PC-3 (cell line): ENCODE results near the gene TCAP. TPM values are rescaled to one million over a fixed set of nuclear protein-coding genes. Genes with fewer than 3 reads are reported as not detected.

Experiments used
- ATAC-seq: fragments of 200-7000 bp; cut with Tn5 transposase; 2 replicates; pipeline ENCODE4 v1.9.1; 2020; ENCODE audit warnings: mild to moderate bottlenecking, moderate library complexity
- BruUV-seq: library from RNA; stranded (reverse); fragments of 400-500 nt; replicated peaks from 2 replicates; lab custom pipeline; 2021; lab: Mats Ljungman, UMichigan
- CTCF ChIA-PET: fragments of 300-600 bp; sonication (Branson Sonifier 250); formaldehyde crosslinking; loops from one replicate; lab custom pipeline; 2022; ENCODE audit warnings: antibody characterized with exemption; lab: Charles Lee
- POLR2A ChIA-PET: fragments of 300-600 bp; sonication (Branson Sonifier 250); formaldehyde crosslinking; loops from one replicate; lab custom pipeline; 2022; ENCODE audit warnings: antibody characterized with exemption; ENCODE audit not compliant: unreplicated experiment; lab: Charles Lee
- DNase-seq: peaks from one replicate; pipeline ENCODE4 v3.0.0-alpha.2; 2015
- H2AFZ ChIP-seq: fragments of 300-600 bp; sonication (generic); 2 replicates; pipeline ENCODE4 v1.6.0; 2016; ENCODE audit warnings: antibody characterized with exemption, low read length
- H3F3A ChIP-seq: fragments of 300-600 bp; sonication (generic); one replicate; pipeline ENCODE4 v1.6.0; 2017; ENCODE audit warnings: antibody characterized with exemption, low read length, control low read depth, mild to moderate bottlenecking; ENCODE audit not compliant: unreplicated experiment
- H3K27ac ChIP-seq: fragments of 300-600 bp; sonication (generic); 2 replicates; pipeline ENCODE4 v1.5.1; 2016; ENCODE audit warnings: mild to moderate bottlenecking, low read length
- H3K27me3 ChIP-seq: fragments of 300-600 bp; sonication (generic); 2 replicates; pipeline ENCODE4 v1.6.1; 2016; ENCODE audit warnings: low read length, mixed read lengths
- H3K36me3 ChIP-seq: fragments of 300-600 bp; sonication (generic); 2 replicates; pipeline ENCODE4 v1.6.1; 2016; ENCODE audit warnings: low read depth, mixed run types, low read length, mixed read lengths
- H3K4me1 ChIP-seq: fragments of 300-600 bp; sonication (generic); 2 replicates; pipeline ENCODE4 v1.5.1; 2016; ENCODE audit warnings: low read length; ENCODE audit not compliant: insufficient read depth
- H3K4me2 ChIP-seq: fragments of 300-600 bp; sonication (generic); 2 replicates; pipeline ENCODE4 v1.6.0; 2016; ENCODE audit warnings: low read length
- H3K4me3 ChIP-seq: fragments of 300-600 bp; sonication (generic); 2 replicates; pipeline ENCODE4 v1.5.1; 2016; ENCODE audit warnings: mild to moderate bottlenecking, low read length, mixed read lengths
- H3K79me2 ChIP-seq: fragments of 300-600 bp; sonication (generic); 2 replicates; pipeline ENCODE4 v1.6.1; 2017; ENCODE audit warnings: low read length, mixed read lengths
- H3K9ac ChIP-seq: fragments of 300-600 bp; sonication (generic); 2 replicates; pipeline ENCODE4 v1.6.0; 2016; ENCODE audit warnings: mild to moderate bottlenecking, low read length
- H3K9me2 ChIP-seq: fragments of 300-600 bp; sonication (generic); replicated peaks from 2 replicates; pipeline ENCODE4 v1.6.1; 2016; ENCODE audit warnings: mixed run types, low read length, mixed read lengths
- H3K9me3 ChIP-seq: fragments of 300-600 bp; sonication (generic); 2 replicates; pipeline ENCODE4 v1.6.1; 2016; ENCODE audit warnings: low read length, mixed read lengths
- H4K20me1 ChIP-seq: fragments of 300-600 bp; sonication (generic); 2 replicates; pipeline ENCODE4 v1.6.1; 2016; ENCODE audit warnings: low read length, mixed read lengths
- CTCF ChIP-seq: fragments of 300-600 bp; sonication (generic); conservative IDR thresholded peaks from 2 replicates; pipeline ENCODE4 v1.5.1; 2017; ENCODE audit warnings: antibody characterized with exemption, low read depth, mild to moderate bottlenecking, low read length
- EZH2 ChIP-seq: fragments of 300-600 bp; sonication (generic); IDR thresholded peaks from one replicate; pipeline ENCODE4 v1.6.1; 2017; ENCODE audit warnings: antibody characterized with exemption, mild to moderate bottlenecking, low read length; ENCODE audit not compliant: unreplicated experiment
- EZH2phosphoT487 ChIP-seq: fragments of 300-600 bp; sonication (generic); IDR thresholded peaks from 2 replicates; pipeline ENCODE4 v1.6.1; 2018; ENCODE audit warnings: mild to moderate bottlenecking, antibody characterized with exemption, low read length, borderline replicate concordance
- intact Hi-C: fragments of 100-400 bp; cut with micrococcal nuclease; formaldehyde crosslinking; loops from 2 replicates; pipeline ENCODE4 v1.9.0; 2023
- total RNA-seq: library from RNA; depleted of rRNA; stranded (reverse); fragments of >200 nt; gene quantifications from 2 replicates; pipeline ENCODE4 v1.2.3, GENCODE V29; 2014

TCAP gene
- total RNA-seq, 1 experiment from 2014 or later, result 0.51 TPM

- Histone ChIP-seq H3K4me2 (no peak overlapping the region), H3K27me3 (no peaks in the 10 kb centered on the region), H3K27ac (no peak overlapping the region), H3F3A (no peaks in the 10 kb centered on the region), H3K79me2 (no peaks in the 10 kb centered on the region), H3K4me3 (no peak overlapping the region), H4K20me1 (no peaks in the 10 kb centered on the region), H3K4me1 (no peaks in the 10 kb centered on the region), H3K9me3 (no peaks in the 10 kb centered on the region), H3K9ac (no peak overlapping the region), H3K36me3 (no peaks in the 10 kb centered on the region), H2AFZ (no peak overlapping the region), H3K9me2 (no peaks in the 10 kb centered on the region)
- DNase-seq (no peak), ATAC-seq (no peak)
- ChIA-PET POLR2A (no interaction called here), CTCF (no interaction called here)
- intact Hi-C loops, result no loop called here
- TF ChIP-seq CTCF, result no peak
- no peak for TF ChIP-seq EZH2phosphoT487
- no peak for TF ChIP-seq EZH2
- no TSS peak for BruUV-seq
Measured at GRCh38 chr17:39659279-39660010, 5.7 kb upstream of the TCAP start.

GRCh38 chr17:39660011-39660360 is 5.2 kb upstream of the TCAP start:
- Histone ChIP-seq H3K36me3 (no peaks in the 10 kb centered on the region), H3K4me2 (no peak overlapping the region), H4K20me1 (no peaks in the 10 kb centered on the region), H3K9ac (no peak overlapping the region), H3K27me3 (no peaks in the 10 kb centered on the region), H3K9me3 (no peaks in the 10 kb centered on the region), H3K4me3 (no peak overlapping the region), H3K79me2 (no peaks in the 10 kb centered on the region), H3K9me2 (no peaks in the 10 kb centered on the region), H3F3A (no peaks in the 10 kb centered on the region), H2AFZ (no peak overlapping the region), H3K27ac (no peak overlapping the region), H3K4me1 (no peaks in the 10 kb centered on the region)
- BruUV-seq, result no TSS peak
- POLR2A ChIA-PET, result no interaction called here
- no peak for TF ChIP-seq EZH2phosphoT487
- TF ChIP-seq CTCF, result no peak
- TF ChIP-seq EZH2, result no peak
- ATAC-seq (no peak), DNase-seq (no peak)
- CTCF ChIA-PET, result no interaction called here
- intact Hi-C loops, result no loop called here
